ENCODE results near the gene SMC1A. TPM values are rescaled to one million over a fixed set of nuclear protein-coding genes. Genes with fewer than 3 reads are reported as not detected.

Gene SMC1A
- total and polyA plus RNA-seq, 10 of the 15 experiments (the other 5 are each of a cell fraction or from before 2014, with no cell fraction given) = 25.6 to 158 (median 78.0) TPM

GRCh38 chrX:53440101-53440500, 17.6 kb upstream of the SMC1A start:
- Histone ChIP-seq H3K27me3 (replicated peaks in 1 of 2; ENCODE audit: control insufficient read depth in 2 of 2, insufficient read depth in 2 of 2, low read length in 1 of 2) (peaks cover 0 to 3% of the 10 kb centered on the region in 2 experiments; a peak in 1 of 4 replicates), H2AFZ (ENCODE audit: control insufficient read depth, low read depth, low read length) (no peak overlapping the region), H3K9ac (ENCODE audit: control insufficient read depth, insufficient read depth, low read length) (no peak overlapping the region), H3K36me3 (ENCODE audit: control insufficient read depth in 2 of 2, insufficient read depth in 2 of 2, low read length in 1 of 2) (no peaks in the 10 kb centered on the region), H3K9me3 (replicated peaks; ENCODE audit: control insufficient read depth, insufficient read depth, low read length) (no peaks in the 10 kb centered on the region), H3K4me2 (ENCODE audit: control insufficient read depth, insufficient read depth) (no peak overlapping the region), H3K4me3 (no peak overlapping the region), H3K79me2 (ENCODE audit: control insufficient read depth, insufficient read depth, low read length) (no peaks in the 10 kb centered on the region), H4K20me1 (ENCODE audit: control insufficient read depth, insufficient read depth) (no peaks in the 10 kb centered on the region), H3K4me1 (ENCODE audit: control insufficient read depth, insufficient read depth, low read length) (peaks cover 4% of the 10 kb centered on the region; the same call in 1 of the 2 replicates), H3K27ac (ENCODE audit: control insufficient read depth, insufficient read depth) (no peak overlapping the region)
- DNase-seq (ENCODE audit: low read depth, low spot score) = no peak
- POLR2A ChIA-PET = interaction anchor here (0.6 kb wide), 1 partner anchor 25 kb away, joined by 4 read pairs; no protein-coding TSS in a partner anchor
- in situ Hi-C loops (cut with MboI) = no loop called here
- CTCF ChIA-PET = interaction anchor here (0.8 to 1.2 kb wide), 2 partner anchors 122 to 130 kb away, joined by 3 read pairs; no protein-coding TSS in a partner anchor
- RAD21 ChIA-PET (ENCODE audit: unreplicated experiment) = interaction anchor here (1.0 kb wide), 1 partner anchor 42 kb away, joined by 3 read pairs; no protein-coding TSS in a partner anchor
- no peak for FAIRE-seq
- intact Hi-C loops (cut with micrococcal nuclease; ENCODE audit: unreplicated experiment) = no loop called here
- TF ChIP-seq MEF2B (IDR thresholded peaks at IDR 0.05; ENCODE audit: partially characterized antibody, poor library complexity, severe bottlenecking) (no peak), TARDBP (IDR thresholded peaks at IDR 0.05; ENCODE audit: borderline replicate concordance) (no peak), MEF2A (IDR thresholded peaks at IDR 0.05; ENCODE audit: insufficient read depth, low read depth, low read length) (no peak), NFIC (IDR thresholded peaks at IDR 0.05; ENCODE audit: low read depth, low read length) (no peak), NR2F1 (conservative IDR thresholded peaks at IDR 0.05) (no peak), ZBED1 (IDR thresholded peaks at IDR 0.05; ENCODE audit: borderline replicate concordance) (no peak), STAT1 (conservative IDR thresholded peaks at IDR 0.05) (no peak), CTCF (IDR thresholded peaks at IDR 0.05 in 2 of 3, conservative IDR thresholded peaks at IDR 0.05 in 1 of 3; ENCODE audit: control insufficient read depth in 2 of 3, extremely low read depth in 1 of 3, insufficient read depth in 1 of 3, low read depth in 3 of 3, low read length in 3 of 3) (no peak), ATF7 (IDR thresholded peaks at IDR 0.05; ENCODE audit: low read depth) (no peak)
- TF ChIP-seq, protein P1, sequence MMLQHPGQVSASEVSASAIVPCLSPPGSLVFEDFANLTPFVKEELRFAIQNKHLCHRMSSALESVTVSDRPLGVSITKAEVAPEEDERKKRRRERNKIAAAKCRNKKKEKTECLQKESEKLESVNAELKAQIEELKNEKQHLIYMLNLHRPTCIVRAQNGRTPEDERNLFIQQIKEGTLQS (IDR thresholded peaks at IDR 0.05; ENCODE audit: borderline replicate concordance, extremely low read depth, low read depth, low read length) = no peak
- ATAC-seq = no peak
- 64% methylated on average over 5 of the region's 5 CpGs for WGBS (ENCODE audit: insufficient coverage, insufficient replicate concordance, low lambda C conversion rate, missing lambda C conversion rate)
- BruUV-seq (replicated peaks) = no TSS peak
- SMC1A ChIA-PET (ENCODE audit: uncharacterized antibody, unreplicated experiment) = no interaction called here
